Measurements from ENCODE around the gene STK25.
"Not testable (repeated sequence)": the region's sequence is repeated elsewhere in the genome, so short reads cannot be mapped to it uniquely, and the experiment has no call there.

STK25 gene

GRCh38 chr2:241507430-241508239, 749 bp downstream of the STK25 start:
- DNase-seq = peak; percentile 19

DNA sequence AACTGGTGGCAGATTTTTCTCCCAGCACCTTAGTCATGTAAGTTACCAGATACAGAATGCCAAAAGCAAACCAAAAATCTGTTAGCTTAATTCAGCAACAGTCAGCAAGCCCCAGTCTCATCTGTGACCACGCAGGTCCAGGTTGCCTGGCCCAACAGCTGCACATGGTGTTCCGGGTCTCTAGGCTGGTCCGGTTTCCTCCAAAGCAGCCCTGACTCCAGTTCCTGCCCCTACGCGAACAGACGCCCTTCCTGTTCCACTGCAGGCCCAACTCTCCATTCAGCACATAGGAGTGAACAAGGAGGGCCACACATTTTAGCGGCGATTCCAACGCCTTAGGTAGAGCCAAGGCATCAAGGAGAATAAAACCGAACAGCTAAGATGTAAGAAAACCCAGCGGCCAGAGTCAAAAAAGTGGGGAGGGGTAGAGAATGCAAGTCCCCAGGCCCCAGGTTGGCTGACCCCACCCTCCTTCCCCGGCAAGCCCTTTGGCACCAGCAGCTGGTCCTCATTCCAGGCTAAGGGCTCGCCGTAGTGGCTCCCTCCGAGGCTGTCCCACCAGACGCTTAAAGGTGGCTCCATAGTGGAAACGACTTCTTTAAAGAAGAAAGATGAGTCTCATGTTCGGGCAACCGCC, 1.5 kb downstream of the STK25 start:
- no peak for DNase-seq

DNA sequence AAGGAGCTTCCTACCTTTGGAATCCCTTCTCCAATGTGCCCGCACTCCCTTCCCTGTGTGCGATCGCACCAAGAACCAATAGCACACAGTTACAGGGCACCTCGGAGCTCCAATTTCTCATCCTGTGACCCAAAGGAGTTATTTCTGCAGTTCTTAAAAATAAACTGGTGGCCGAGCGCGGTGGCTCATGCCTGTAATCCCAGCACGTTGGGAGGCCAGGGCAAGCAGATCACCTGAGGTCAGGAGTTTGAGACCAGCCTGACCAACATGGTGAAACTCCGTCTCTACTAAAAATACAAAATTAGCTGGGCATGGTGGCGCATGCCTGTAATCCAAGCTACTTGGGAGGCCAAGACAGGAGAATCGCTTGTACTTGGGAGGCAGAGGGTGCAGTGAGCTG, 2.1 kb downstream of the STK25 start:
- not testable (repeated sequence) for DNase-seq

GRCh38 chr2:241505781-241506201, 2.6 kb downstream of the STK25 start:
- DNase-seq = no peak

DNA sequence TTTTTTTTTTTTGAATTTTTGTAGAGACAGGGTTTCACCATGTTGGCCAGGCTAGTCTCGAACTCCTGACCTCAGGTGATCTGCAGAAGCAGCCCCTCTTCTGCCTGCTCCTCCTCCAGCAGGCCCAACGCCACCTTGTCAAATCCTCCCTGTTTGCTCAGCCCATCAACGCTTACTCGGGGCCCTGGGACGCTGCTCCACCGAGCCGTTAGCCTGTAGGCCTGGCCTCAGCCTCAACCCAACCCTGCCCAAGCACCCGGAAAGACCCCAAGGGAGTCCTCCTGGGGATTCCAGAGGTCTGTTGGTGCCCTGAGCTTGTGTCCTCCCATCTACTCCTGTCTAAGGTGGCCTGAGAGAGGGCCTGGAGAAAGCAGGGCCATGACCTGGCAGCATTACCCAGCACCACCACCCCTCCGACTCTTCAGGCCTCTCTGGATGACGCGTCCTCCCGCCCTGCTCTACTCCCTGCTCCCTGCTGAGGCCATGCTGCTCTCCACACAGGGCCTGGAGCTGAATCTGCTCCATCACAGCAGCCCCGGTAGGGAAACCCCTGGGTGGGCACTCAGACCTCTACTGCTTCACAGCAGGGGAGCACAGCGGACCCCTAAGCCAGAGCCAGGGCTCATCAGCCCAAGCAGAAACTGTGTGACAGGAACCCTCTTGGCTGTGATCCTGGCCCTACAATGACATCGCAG, 3.2 kb downstream of the STK25 start:
- no peak for DNase-seq

GRCh38 chr2:241503776-241504392, 4.5 kb downstream of the STK25 start:
- no peak for DNase-seq

DNA sequence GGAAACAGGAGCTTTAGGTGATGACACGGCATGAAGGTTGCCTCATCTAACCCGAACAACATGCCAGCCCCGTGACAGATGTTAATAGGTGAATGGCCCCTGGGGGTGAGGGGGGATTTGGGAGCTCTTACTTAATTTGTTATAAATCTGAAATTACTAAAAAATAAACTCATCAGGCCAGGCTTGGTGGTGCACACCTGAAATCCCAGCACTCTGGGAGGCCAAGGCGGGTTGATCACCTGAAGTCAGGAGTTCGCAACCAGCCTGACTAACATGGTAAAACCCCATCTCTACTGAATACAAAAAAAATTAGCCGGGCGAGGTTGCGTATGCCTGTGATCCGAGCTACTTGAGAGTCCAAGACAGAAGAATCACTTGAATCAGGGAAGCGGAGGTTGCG, 6.1 kb downstream of the STK25 start:
- no peak for DNase-seq

DNA sequence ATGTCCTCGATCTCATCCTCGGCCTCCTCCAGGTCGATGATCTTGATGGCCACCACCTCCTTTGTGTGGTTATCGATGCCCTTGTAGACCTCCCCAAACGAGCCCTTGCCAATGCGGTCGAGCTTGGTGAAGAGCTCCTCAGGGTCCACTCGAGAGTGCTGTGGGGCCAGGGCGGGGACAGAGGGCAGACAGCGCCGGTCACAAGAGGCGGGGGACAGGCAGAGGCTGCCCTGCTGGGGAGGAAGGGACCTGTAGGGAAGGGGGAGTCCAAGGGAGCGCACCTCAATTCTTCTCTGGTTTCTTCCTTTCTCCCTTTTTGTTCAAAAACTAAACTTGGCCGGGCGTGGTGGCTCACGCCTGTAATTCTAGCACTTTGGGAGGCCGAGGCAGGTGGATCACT, 6.8 kb downstream of the STK25 start:
- no peak for DNase-seq

DNA sequence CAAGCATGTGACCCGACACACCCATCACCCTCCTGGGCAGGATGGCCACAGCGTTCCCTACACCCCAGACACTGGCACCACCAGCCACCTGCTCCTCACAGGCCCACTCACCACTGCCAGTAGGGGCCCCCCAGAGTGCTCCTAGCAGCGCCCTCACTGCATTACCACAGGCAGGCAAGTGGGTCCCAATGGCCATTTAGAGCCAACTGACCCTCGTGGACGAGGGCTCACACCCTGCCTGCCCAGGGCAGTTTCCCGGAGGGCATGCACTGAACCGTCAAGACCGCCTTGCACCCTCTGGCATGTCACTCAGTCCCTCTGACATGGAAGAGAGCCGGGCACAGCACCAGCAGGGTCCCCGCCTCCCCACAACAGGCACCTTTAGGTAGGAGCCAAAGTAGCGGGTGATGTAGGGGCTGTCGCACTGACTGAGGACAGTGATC, 7.3 kb downstream of the STK25 start:
- DNase-seq = no peak

DNA sequence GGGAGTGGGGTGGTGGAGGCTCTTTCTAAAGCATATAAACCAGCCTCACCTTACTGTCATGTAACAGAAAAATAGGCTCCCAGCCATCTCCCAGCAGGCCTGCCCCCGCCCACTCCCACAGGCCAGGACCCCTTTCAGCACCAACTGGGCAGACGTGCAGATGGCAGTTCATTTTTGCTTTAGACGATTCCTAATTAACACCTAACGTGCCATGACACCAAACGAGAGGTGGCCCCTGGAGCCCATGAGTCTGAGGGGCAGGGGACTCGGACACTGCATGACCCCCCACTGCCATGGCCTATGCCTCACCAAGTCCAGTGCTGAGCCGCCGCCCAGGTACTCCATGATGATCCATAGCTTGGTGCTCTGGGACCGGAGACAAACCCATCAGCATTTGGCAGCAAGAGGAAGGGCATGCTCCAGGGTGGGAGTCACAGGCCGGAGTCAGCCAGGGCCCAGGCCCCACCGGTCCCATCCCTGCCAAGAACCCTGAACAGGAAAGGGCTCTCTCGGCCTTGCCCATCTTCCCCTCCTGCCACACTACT, 7.9 kb downstream of the STK25 start:
- DNase-seq = no peak

- no peak for DNase-seq
These were observed 8.4 kb downstream of the STK25 start for GRCh38 chr2:241500016-241500415.

GRCh38 chr2:241499146-241499965, 9.0 kb downstream of the STK25 start:
- no peak for DNase-seq

DNA sequence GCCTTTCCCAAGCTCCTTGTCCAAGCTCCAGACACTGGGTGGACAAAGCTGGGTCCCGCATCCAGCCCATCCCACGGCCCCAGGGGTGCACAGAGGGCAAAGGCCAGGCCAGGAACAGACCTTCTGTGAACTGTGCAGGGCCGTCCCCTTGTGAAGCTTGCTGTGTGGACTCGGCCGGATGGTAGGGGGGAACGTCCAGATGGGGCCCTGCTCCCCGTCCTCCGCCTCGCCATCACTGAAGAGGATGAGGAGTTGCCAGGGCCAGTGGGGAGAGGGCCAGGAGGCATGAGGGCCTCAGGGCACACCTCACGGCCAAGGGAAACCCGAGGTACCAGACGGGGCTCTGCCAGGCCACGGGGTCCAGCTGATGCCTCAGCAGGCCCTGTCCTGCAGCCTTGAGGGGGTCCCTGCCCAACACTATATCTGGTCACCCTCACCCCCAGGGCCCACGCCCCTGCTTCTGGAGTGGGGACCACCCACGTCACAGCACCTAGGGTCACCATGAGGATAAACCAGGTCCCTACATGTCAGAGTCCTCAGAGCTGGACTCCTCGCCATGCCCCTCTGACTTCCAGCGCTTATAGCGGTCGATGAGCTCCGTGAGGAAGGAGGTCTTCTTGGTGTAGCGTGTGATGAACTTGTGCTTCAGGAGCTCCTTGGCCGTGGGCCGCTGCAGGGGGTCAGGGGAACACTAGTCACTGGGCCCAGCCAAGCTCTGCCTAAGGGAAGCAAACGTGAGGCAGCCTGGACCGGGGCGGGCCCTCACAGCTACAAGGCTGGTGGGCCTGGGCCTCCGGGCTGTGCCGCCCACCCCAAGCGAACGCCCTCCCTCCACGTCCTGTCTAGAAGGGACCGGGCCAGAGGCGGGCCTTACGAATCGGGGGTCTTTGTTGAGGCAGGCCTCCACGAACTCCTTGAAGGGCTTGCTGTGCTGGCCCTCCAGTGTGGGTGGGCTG, 10.0 kb downstream of the STK25 start:
- no peak for DNase-seq

DNA sequence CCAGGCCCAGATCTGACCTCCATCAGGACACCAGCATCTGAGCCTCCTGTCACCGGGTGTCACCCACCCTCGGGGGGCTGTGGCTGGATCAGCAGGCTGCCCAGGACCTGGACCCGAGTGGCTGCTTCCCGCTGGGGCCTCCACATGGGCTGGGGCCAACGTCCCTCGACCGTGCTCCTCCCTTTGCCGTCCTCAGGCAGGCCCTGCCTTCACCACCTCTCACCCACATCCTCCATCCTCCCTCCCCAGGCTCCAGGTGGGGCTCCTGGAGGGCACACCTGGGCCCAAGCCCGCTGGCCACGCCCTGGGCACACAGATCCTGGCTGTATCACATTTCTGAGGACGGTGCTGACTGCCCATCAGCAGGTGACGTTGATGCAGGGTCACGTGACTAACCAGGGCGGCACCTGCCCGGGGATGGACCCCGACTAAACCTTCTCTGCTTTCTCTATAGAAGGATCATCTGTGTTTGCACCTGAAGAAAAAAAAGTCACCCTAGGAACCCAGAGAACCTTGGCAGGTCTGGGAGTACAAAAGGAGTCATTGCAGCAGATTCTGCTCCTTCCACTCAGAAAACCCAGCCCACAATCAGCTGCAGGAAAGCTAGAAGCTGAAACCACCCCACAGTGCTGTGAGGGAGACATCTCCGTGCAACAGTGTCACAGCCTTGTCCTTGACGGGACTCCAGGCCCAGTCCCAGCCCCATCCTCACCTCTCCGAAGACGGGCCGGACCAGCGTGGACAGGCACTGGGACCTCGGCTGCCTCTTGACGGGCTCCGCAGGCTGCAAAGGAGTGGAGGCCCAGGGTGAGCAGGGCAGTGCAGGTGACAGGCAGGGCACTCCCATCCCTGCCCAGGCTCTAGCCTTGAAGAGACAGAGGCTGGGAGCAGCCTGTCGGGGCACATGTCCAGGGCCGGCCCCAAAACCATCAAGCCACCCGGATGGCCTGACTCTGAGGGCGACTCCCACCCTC, 11.2 kb downstream of the STK25 start:
- DNase-seq = no peak

DNA sequence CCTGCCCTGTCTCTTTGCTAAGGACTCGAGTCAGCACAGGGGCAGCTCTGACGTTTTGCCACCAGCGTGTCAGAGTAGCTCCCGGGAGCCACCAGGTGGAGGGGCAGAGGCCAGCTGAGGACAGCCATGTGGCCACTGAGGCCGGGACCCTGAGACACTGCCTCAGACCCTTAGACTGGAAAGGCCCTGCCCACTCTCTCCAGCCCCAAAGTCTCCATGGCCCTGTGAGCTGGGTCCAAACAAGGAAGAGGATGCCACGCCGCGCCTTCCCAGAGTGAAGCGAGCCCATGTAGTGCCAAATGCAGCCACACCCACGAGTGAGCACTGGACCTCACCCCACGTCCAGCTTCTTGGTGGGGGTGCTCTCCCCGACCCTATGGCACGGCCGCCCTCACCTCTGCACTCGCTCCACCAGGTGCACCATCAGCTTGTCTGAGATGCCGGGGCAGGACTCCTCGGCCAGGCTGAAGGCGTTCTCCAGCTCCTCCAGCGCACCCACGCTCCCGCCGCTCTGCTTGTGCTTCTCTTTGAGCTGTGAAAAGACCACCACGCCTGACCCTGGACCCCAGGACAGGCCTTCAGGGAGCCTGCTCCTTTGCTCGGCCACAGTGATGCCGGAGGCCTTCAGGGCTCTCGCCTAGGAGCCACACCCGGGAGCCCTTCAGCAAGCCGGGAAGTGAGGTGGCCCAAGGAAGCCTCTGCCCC, 12.2 kb downstream of the STK25 start:
- no peak for DNase-seq

DNA sequence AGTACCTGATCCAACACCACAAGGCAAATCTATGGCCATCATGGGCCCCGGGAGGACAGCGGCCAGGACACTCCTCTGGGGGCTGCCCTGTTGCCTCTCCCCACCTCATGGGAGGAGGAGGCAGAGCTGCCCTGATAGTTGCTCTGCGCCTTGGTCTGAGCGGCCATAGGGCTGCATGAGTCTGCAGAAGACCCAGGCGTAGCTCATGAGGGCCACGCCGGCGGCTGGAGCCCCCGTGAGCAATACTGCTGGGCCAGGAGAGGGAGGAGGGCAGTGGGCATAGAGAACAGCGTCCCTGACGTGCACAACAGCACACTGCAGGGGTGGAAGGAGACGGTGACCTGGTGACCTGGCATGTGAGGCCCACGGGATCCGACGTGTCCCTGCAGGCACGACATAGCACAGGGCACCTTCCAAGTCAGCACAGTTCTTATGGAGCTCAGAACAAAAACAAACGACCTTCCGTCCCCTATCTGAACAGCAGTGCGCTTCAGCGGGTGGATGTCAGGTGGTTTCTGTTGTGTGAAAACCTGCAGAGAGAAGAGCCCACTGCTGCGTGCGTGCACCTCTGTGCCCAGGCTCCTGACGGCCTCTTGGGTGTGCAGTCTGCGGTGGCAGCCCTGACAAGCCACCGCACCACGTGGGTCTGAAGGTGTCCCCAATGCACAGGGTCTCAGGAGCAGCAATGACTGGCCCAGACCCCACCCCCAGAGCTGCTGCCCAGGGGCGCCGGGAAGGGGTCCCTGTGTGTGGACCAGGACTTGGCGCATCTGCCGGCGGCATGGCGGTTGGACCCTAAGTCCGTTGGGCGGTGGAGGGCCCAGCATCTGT, 13.0 kb downstream of the STK25 start:
- DNase-seq = no peak

- no peak for DNase-seq
These were observed 14.0 kb downstream of the STK25 start for GRCh38 chr2:241494311-241494908.

DNA sequence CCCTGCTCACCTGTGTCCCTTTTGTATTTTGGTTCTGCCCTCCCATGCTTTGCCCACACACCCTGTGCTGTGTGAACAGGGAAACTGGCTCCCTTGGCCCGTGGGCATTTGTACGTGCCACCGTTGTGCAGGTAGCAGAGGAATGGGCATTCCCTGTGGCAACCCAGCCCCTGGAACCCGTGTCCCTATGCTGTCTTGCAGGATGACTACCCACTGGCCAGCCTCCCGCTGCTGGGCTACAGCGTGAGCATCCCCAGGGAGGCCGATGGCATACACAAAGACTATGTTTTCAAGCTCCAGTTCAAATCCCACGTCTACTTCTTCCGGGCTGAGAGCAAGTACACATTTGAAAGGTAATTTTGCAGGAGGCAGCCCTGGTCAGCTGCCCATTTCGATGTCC, 15.3 kb downstream of the STK25 start:
- no peak for DNase-seq

Measured in effector CD4-positive, alpha-beta T cell (primary cell).